IMR-90 (cell line): ENCODE results near the gene KPNA1. TPM values are rescaled to one million over a fixed set of nuclear protein-coding genes. Genes with fewer than 3 reads are reported as not detected.

Source experiments
- ATAC-seq: fragments of 200-7000 bp; cut with Tn5 transposase; 2 replicates; pipeline ENCODE4 v1.9.1; 2020; ENCODE audit warnings: low read depth, mild to moderate bottlenecking, moderate library complexity
- BruUV-seq: library from RNA; stranded (reverse); fragments of 400-500 nt; replicated peaks from 2 replicates; lab custom pipeline; 2021; lab: Mats Ljungman, UMichigan
- CTCF ChIA-PET: fragments of 300-600 bp; formaldehyde crosslinking; extraction: SDS; loops from one replicate; lab custom pipeline; 2021; ENCODE audit warnings: antibody characterized with exemption; lab: Yijun Ruan, JAX
- POLR2A ChIA-PET: fragments of 300-600 bp; sonication (Branson Sonifier 250); formaldehyde crosslinking; loops from one replicate; lab custom pipeline; 2022; ENCODE audit warnings: antibody characterized with exemption; ENCODE audit not compliant: unreplicated experiment; lab: Charles Lee
- DNase-seq: peaks from one replicate; pipeline ENCODE4 v3.0.0; 2013
- H2AFZ ChIP-seq: replicated peaks from 2 replicates; pipeline ENCODE3; 2013; ENCODE audit warnings: low read length, mild to moderate bottlenecking; ENCODE audit not compliant: poor library complexity
- H2AK5ac ChIP-seq: 2 replicates; pipeline ENCODE4 v1.6.1; 2013; ENCODE audit warnings: low read depth, low read length, inconsistent platforms
- H2AK9ac ChIP-seq: replicated peaks from 2 replicates; pipeline ENCODE3; 2013; ENCODE audit warnings: mild to moderate bottlenecking, low read depth, low read length, moderate library complexity; ENCODE audit not compliant: poor library complexity
- H2BK120ac ChIP-seq: 2 replicates; pipeline ENCODE4 v1.6.1; 2013; ENCODE audit warnings: low read depth, low read length, inconsistent platforms
- H2BK15ac ChIP-seq: 3 replicates; pipeline ENCODE4 v1.6.1; 2013; ENCODE audit warnings: low read depth, low read length, inconsistent platforms
- H2BK20ac ChIP-seq: 2 replicates; pipeline ENCODE4 v1.6.1; 2013; ENCODE audit warnings: low read depth, mild to moderate bottlenecking, inconsistent platforms, low read length, moderate library complexity
- H2BK5ac ChIP-seq: 2 replicates; pipeline ENCODE4 v1.6.1; 2013; ENCODE audit warnings: mild to moderate bottlenecking, low read depth, low read length, inconsistent platforms; ENCODE audit not compliant: poor library complexity, severe bottlenecking
- H3K14ac ChIP-seq: replicated peaks from 2 replicates; pipeline ENCODE4 v1.6.1; 2013; ENCODE audit warnings: low read depth, low read length, inconsistent platforms
- H3K18ac ChIP-seq: 2 replicates; pipeline ENCODE4 v1.6.1; 2013; ENCODE audit warnings: low read depth, low read length, control low read depth
- H3K23ac ChIP-seq: 2 replicates; pipeline ENCODE4 v1.6.1; 2013; ENCODE audit warnings: low read depth, low read length, inconsistent platforms
- H3K27ac ChIP-seq: 2 replicates; pipeline ENCODE4 v1.5.1; 2013; ENCODE audit warnings: mild to moderate bottlenecking, control low read depth, low read length; ENCODE audit not compliant: insufficient read depth
- H3K27me3 ChIP-seq: 2 replicates; pipeline ENCODE4 v1.6.1; 2013; ENCODE audit warnings: low read length; ENCODE audit not compliant: control insufficient read depth, insufficient read depth
- H3K36me3 ChIP-seq: 2 replicates; pipeline ENCODE4 v1.6.1; 2013; ENCODE audit warnings: low read length, mixed read lengths; ENCODE audit not compliant: control insufficient read depth, insufficient read depth
- H3K4ac ChIP-seq: 2 replicates; pipeline ENCODE4 v1.6.1; 2013; ENCODE audit warnings: low read depth, low read length, inconsistent platforms
- H3K4me1 ChIP-seq: 2 replicates; pipeline ENCODE4 v1.6.1; 2013; ENCODE audit warnings: low read length, mixed read lengths; ENCODE audit not compliant: control insufficient read depth, insufficient read depth
- H3K4me2 ChIP-seq: 2 replicates; pipeline ENCODE4 v1.6.1; 2013; ENCODE audit warnings: low read depth, mild to moderate bottlenecking, control low read depth, low read length, moderate library complexity
- H3K4me3 ChIP-seq: 2 replicates; pipeline ENCODE4 v1.5.1; 2013; ENCODE audit warnings: low read depth, mild to moderate bottlenecking, control low read depth, low read length, moderate library complexity; ENCODE audit not compliant: insufficient read depth
- H3K56ac ChIP-seq: 2 replicates; pipeline ENCODE4 v1.6.1; 2013; ENCODE audit warnings: low read length, inconsistent platforms; ENCODE audit not compliant: insufficient read depth; ENCODE audit errors: extremely low read depth
- H3K79me1 ChIP-seq, 2 experiments: 2 replicates each; pipeline ENCODE4 v1.6.1; 2013; ENCODE audit warnings: low read length in 2 of 2, inconsistent platforms in 1 of 2, low read depth in 1 of 2
- H3K9ac ChIP-seq: 2 replicates; pipeline ENCODE4 v1.6.1; 2013; ENCODE audit warnings: low read depth, low read length, control low read depth
- H3K9me1 ChIP-seq: 2 replicates; pipeline ENCODE4 v1.6.1; 2013; ENCODE audit warnings: low read length, inconsistent platforms; ENCODE audit not compliant: insufficient read depth
- H3K9me3 ChIP-seq: 2 replicates; pipeline ENCODE4 v1.6.1; 2013; ENCODE audit warnings: low read length; ENCODE audit not compliant: control insufficient read depth, insufficient read depth
- H4K20me1 ChIP-seq: 2 replicates; pipeline ENCODE4 v1.6.1; 2013; ENCODE audit warnings: low read length, inconsistent platforms; ENCODE audit not compliant: insufficient read depth
- H4K5ac ChIP-seq: 2 replicates; pipeline ENCODE4 v1.6.1; 2013; ENCODE audit warnings: mild to moderate bottlenecking, low read depth, low read length, control low read depth
- H4K8ac ChIP-seq, 2 experiments: 2 replicates each; pipeline ENCODE4 v1.6.1; 2013; ENCODE audit warnings: low read depth in 2 of 2, low read length in 2 of 2, control low read depth in 1 of 2, inconsistent platforms in 1 of 2
- H4K91ac ChIP-seq: 2 replicates; pipeline ENCODE4 v1.6.1; 2013; ENCODE audit warnings: low read depth, low read length, inconsistent platforms; ENCODE audit not compliant: insufficient read depth
- BHLHE40 ChIP-seq: fragments of 150-350 bp; IDR thresholded peaks from 2 replicates; pipeline ENCODE4 v1.6.1; 2016; ENCODE audit warnings: mild to moderate bottlenecking, low read depth, low read length
- CHD1 ChIP-seq: IDR thresholded peaks from 2 replicates; pipeline ENCODE4 v1.6.1; 2012; ENCODE audit warnings: low read depth, low read length, improper control_type of control experiment
- CTCF ChIP-seq: conservative IDR thresholded peaks from 2 replicates; pipeline ENCODE4 v1.5.1; 2012; ENCODE audit warnings: mild to moderate bottlenecking, low read depth, low read length, improper control_type of control experiment
- FOS ChIP-seq: fragments of 150-350 bp; IDR thresholded peaks from 2 replicates; pipeline ENCODE4 v1.6.1; 2016; ENCODE audit warnings: low read depth, low read length
- MXI1 ChIP-seq: IDR thresholded peaks from 2 replicates; pipeline ENCODE4 v1.6.1; 2012; ENCODE audit warnings: low read depth, mild to moderate bottlenecking, low read length, moderate library complexity, borderline replicate concordance
- RFX5 ChIP-seq: IDR thresholded peaks from 2 replicates; pipeline ENCODE4 v1.8.0; 2012; ENCODE audit warnings: low read depth, mild to moderate bottlenecking, low read length, moderate library complexity
- SMC3 ChIP-seq: fragments of 150-350 bp; IDR thresholded peaks from 2 replicates; pipeline ENCODE4 v1.6.1; 2016; ENCODE audit warnings: low read depth, mild to moderate bottlenecking, antibody characterized with exemption, low read length, moderate library complexity
- WGBS, 2 experiments: methylation state at CpG; one replicate each; pipeline versions ENCODE4 v1.1.5 to v1.1.7; 2013; ENCODE audit warnings: missing lambda C conversion rate in 2 of 2; ENCODE audit not compliant: insufficient read length in 1 of 2; ENCODE audit errors: extremely low coverage in 2 of 2; 5-methylcytosine and 5-hydroxymethylcytosine counted together
- dilution Hi-C: fragments of 300-500 bp; cut with HindIII; formaldehyde crosslinking; loops from one replicate; pipeline ENCODE4 v1.14.3; 2018; ENCODE audit warnings: low sequenced_read_pairs; ENCODE audit not compliant: unreplicated experiment
- in situ Hi-C: fragments of 300-500 bp; cut with MboI; formaldehyde crosslinking; loops from 3 replicates; pipeline ENCODE4 v1.14.3; 2019; ENCODE audit warnings: low sequenced_read_pairs, inconsistent platforms, mixed read lengths
- intact Hi-C: fragments of 100-400 bp; cut with micrococcal nuclease; formaldehyde crosslinking; loops from 2 replicates; pipeline ENCODE4 v1.10.0; 2022
- polyA plus RNA-seq, 3 experiments: library from polyadenylated mRNA; depleted of rRNA; stranded (reverse); fragments of >200 nt; gene quantifications; 2 replicates each; pipeline ENCODE4 v1.2.3, GENCODE V29; 2012; ENCODE audit warnings: low replicate concordance in 1 of 3
- total RNA-seq: library from RNA; depleted of rRNA; stranded (reverse); fragments of >200 nt; gene quantifications from 2 replicates; pipeline ENCODE4 v1.2.3, GENCODE V29; 2012
- TF ChIP-seq, protein P1 (sequence below): fragments of 150-350 bp; IDR thresholded peaks from 2 replicates; pipeline ENCODE4 v1.6.1; 2016; ENCODE audit warnings: low read depth, mild to moderate bottlenecking, low read length, moderate library complexity, borderline replicate concordance
- TF ChIP-seq, protein P2 (sequence below): fragments of 150-350 bp; IDR thresholded peaks from 2 replicates; pipeline ENCODE4 v1.6.1; 2017; ENCODE audit warnings: mild to moderate bottlenecking, antibody characterized with exemption, low read length, low read depth

The KPNA1 gene
- total and polyA plus RNA-seq, 2 of the 4 experiments (the other 2 are of a cell fraction): 30.6 to 112 TPM

DNA sequence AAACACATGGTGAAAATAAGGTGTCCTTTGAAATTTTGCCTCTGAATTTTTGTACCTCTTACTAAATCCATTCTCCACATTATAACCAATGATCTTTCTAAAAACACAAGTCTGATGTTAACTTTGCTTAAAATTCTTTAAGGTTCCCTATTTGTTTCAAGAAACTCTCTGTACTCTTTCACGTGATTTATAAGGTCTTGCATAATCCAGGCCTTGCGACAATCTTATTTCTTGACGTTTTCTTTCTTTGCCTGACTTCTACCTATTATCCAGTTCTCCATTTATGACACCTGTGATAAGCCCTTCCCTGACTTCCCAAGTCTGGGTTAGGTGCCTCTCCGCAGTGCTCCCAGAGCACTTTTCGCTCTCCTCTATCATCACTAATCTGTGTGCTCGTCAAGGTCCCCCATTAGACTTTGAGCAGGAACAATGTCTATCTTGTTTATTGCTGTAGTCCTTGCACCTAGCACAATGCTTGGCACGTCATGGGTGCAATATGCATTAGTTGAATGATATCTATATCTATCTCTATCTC, 24.3 kb upstream of the KPNA1 start:
- H3K9ac ChIP-seq: no peak overlapping the region
- no peak overlapping the region for H3K4ac ChIP-seq
- no peak overlapping the region for H3K23ac ChIP-seq
- no peak overlapping the region for H3K14ac ChIP-seq
- H4K20me1 ChIP-seq: no peaks in the 10 kb centered on the region
- H3K4me1 ChIP-seq: no peaks in the 10 kb centered on the region
- H2AFZ ChIP-seq: no peak overlapping the region
- no peak overlapping the region for H3K27ac ChIP-seq
- dilution Hi-C loops (no loop called here), intact Hi-C loops (no loop called here), in situ Hi-C loops (no loop called here)
- no peak overlapping the region for H4K91ac ChIP-seq
- H2AK9ac ChIP-seq: no peak overlapping the region
- no peaks in the 10 kb centered on the region for H3K9me3 ChIP-seq
- DNase-seq: no peak
- no peak overlapping the region for H2BK15ac ChIP-seq
- TF ChIP-seq, protein P1, sequence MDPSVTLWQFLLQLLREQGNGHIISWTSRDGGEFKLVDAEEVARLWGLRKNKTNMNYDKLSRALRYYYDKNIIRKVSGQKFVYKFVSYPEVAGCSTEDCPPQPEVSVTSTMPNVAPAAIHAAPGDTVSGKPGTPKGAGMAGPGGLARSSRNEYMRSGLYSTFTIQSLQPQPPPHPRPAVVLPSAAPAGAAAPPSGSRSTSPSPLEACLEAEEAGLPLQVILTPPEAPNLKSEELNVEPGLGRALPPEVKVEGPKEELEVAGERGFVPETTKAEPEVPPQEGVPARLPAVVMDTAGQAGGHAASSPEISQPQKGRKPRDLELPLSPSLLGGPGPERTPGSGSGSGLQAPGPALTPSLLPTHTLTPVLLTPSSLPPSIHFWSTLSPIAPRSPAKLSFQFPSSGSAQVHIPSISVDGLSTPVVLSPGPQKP: no peak
- TF ChIP-seq BHLHE40: no peak
- no peak for TF ChIP-seq MXI1
- TF ChIP-seq RFX5: no peak
- no peak for TF ChIP-seq SMC3
- TF ChIP-seq, protein P2, sequence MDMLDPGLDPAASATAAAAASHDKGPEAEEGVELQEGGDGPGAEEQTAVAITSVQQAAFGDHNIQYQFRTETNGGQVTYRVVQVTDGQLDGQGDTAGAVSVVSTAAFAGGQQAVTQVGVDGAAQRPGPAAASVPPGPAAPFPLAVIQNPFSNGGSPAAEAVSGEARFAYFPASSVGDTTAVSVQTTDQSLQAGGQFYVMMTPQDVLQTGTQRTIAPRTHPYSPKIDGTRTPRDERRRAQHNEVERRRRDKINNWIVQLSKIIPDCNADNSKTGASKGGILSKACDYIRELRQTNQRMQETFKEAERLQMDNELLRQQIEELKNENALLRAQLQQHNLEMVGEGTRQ: no peak
- no peak for TF ChIP-seq FOS
- TF ChIP-seq CTCF: no peak
- TF ChIP-seq CHD1: no peak
- POLR2A ChIA-PET: no interaction called here
- BruUV-seq: no TSS peak
- 100% methylated on average over 1 of the region's 7 CpGs; no CpG with 5 or more reads in 1 of the 2 experiments for WGBS, 2 experiments
- H4K5ac ChIP-seq: no peak overlapping the region
- H2BK5ac ChIP-seq: no peak overlapping the region
- H2BK20ac ChIP-seq: no peak overlapping the region
- ATAC-seq: no peak
- H3K4me3 ChIP-seq: no peak overlapping the region
- H3K56ac ChIP-seq: no peak overlapping the region
- H3K79me1 ChIP-seq: no peaks in the 10 kb centered on the region
- no peak overlapping the region for H3K4me2 ChIP-seq
- no peak overlapping the region for H2AK5ac ChIP-seq
- H4K8ac ChIP-seq: no peak overlapping the region
- H2BK120ac ChIP-seq: no peak overlapping the region
- H3K18ac ChIP-seq: no peak overlapping the region
- CTCF ChIA-PET: no interaction called here
- H3K36me3 ChIP-seq: peaks cover 4% of the 10 kb centered on the region
- no peaks in the 10 kb centered on the region for H3K27me3 ChIP-seq
- H3K9me1 ChIP-seq: no peaks in the 10 kb centered on the region; the same call in 1 of the 2 replicates
